Transverse colon (tissue), 4 donors: ENCODE results near the gene ZNF576. TPM values are rescaled to one million over a fixed set of nuclear protein-coding genes. Genes with fewer than 3 reads are reported as not detected.
A peak's percentile ranks its signal among the peaks of the same experiment; 100 is the strongest.

Experiments
- DNase-seq: peaks from one replicate; pipeline ENCODE4 v3.0.0-alpha.2; 2019
- H3K27ac ChIP-seq, 4 donors: fragments of 200-600 bp; sonication (generic); 2 replicates each; pipeline ENCODE4 v1.5.1; 2016 to 2018; ENCODE audit warnings: inconsistent platforms in 4 of 4
- H3K27me3 ChIP-seq: fragments of 200-600 bp; sonication (generic); 2 replicates; pipeline ENCODE4 v1.5.1; 2017; ENCODE audit warnings: inconsistent platforms
- H3K36me3 ChIP-seq, 4 donors: fragments of 200-600 bp; sonication (generic); 2 replicates each; pipeline ENCODE4 v1.5.1; 2017 to 2019; ENCODE audit warnings: inconsistent platforms in 4 of 4
- H3K4me1 ChIP-seq, 4 donors: fragments of 200-600 bp; sonication (generic); 2 replicates each; pipeline ENCODE4 v1.5.1; 2017 to 2020; ENCODE audit warnings: inconsistent platforms in 4 of 4
- H3K4me3 ChIP-seq, 4 donors: fragments of 200-600 bp; sonication (generic); 1 replicate in 1 of 4; 2 replicates in 3 of 4; pipeline versions ENCODE4 v1.5.1 to v1.6.1; 2017 to 2019; ENCODE audit warnings: inconsistent platforms in 4 of 4
- H3K9me3 ChIP-seq, 2 donors: fragments of 200-600 bp; sonication (generic); 2 replicates each; pipeline ENCODE4 v1.5.1; 2017 to 2019; ENCODE audit warnings: inconsistent platforms in 2 of 2
- CTCF ChIP-seq, 5 experiments: fragments of 200-600 bp in 3 of 5; fragments of 450-650 bp in 2 of 5; sonication (generic) in 3 of 5; IDR thresholded peaks; 1 replicate in 2 of 5; 2 replicates in 3 of 5; pipeline ENCODE4 v1.5.1; 2016 to 2017; ENCODE audit warnings: antibody characterized with exemption in 5 of 5, inconsistent platforms in 3 of 5, mild to moderate bottlenecking in 2 of 5, moderate library complexity in 1 of 5
- EP300 ChIP-seq: sonication (generic); formaldehyde crosslinking; IDR thresholded peaks from one replicate; pipeline ENCODE4 v1.6.1; 2017; ENCODE audit warnings: antibody characterized with exemption, low read depth
- POLR2A ChIP-seq: fragments of 450-650 bp; IDR thresholded peaks from one replicate; pipeline ENCODE4 v1.6.1; 2016; ENCODE audit warnings: antibody characterized with exemption, mild to moderate bottlenecking, moderate library complexity
- POLR2AphosphoS5 ChIP-seq, 3 donors: sonication (generic); formaldehyde crosslinking; IDR thresholded peaks; one replicate each; pipeline ENCODE4 v1.6.1; 2016; ENCODE audit warnings: antibody characterized with exemption in 3 of 3
- WGBS, 2 donors: methylation state at CpG; one replicate each; pipeline ENCODE4 v1.1.5; 2018; ENCODE audit warnings: low coverage in 1 of 2; 5-methylcytosine and 5-hydroxymethylcytosine counted together
- in situ Hi-C, 4 donors: fragments of 200-750 bp; cut with MboI; loops; one replicate each; pipeline versions ENCODE4 v1.15.0 to v1.15.1; 2017; ENCODE audit warnings: low sequenced_read_pairs in 3 of 4, low pct_ligation_motif_present in 1 of 4, low pct_unique_long_range_greater_than_20kb in 1 of 4
- intact Hi-C: fragments of 100-400 bp; cut with DNase I; formaldehyde crosslinking; loops from one replicate; pipeline ENCODE4 v1.15.1; 2023; ENCODE audit warnings: low total_unique reads
- total RNA-seq, 4 donors: library from RNA; depleted of rRNA; stranded (reverse); fragments of >200 nt; gene quantifications; one replicate each; pipeline ENCODE4 v1.1.0, GENCODE V29; 2016

Gene ZNF576
- total RNA-seq, 4 donors from 2014 or later = 3.7 to 11.9 (median 9.8) TPM

GRCh38 chr19:43575156-43575950 is 21.0 kb upstream of the ZNF576 start, which contains the start of the genes PINLYP and XRCC1:
PINLYP (plus strand) TSS chr19:43575801; CDS start chr19:43577192, 1,391 bp downstream.
XRCC1 (minus strand) TSS chr19:43575527; CDS start chr19:43575458, 69 bp downstream.
- Histone ChIP-seq H3K9me3 (no peaks in the 10 kb centered on the region), H3K4me3 (peak within 1 kb of the TSS; percentile 72 to 99 (median 88)), H3K4me1 (peaks cover 5 to 27% (median 12%) of the 10 kb centered on the region in 4 donors), H3K27me3 (no peaks in the 10 kb centered on the region), H3K27ac (peak within 1 kb of the TSS; percentile 81 to 94 (median 92)), H3K36me3 (no peaks in the 10 kb centered on the region)
- 0 to 1% methylated on average over 5 to 30 of the region's 51 CpGs for WGBS, 2 donors
- intact Hi-C loops (no loop called here), in situ Hi-C loops (no loop called here)
- DNase-seq = peak; percentile 98
- TF ChIP-seq EP300 (no peak), POLR2AphosphoS5 (IDR thresholded peaks at IDR 0.05) (peak; percentile 55 to 68 (median 56)), CTCF (IDR thresholded peaks at IDR 0.05) (no peak), POLR2A (peak; percentile 48)

GRCh38 chr19:43575955-43576878 is 20.2 kb upstream of the ZNF576 start:
- in situ Hi-C loops = no loop called here
- H3K27me3 ChIP-seq = no peaks in the 10 kb centered on the region
- TF ChIP-seq CTCF (IDR thresholded peaks at IDR 0.05) = no peak
- TF ChIP-seq EP300 = no peak
- TF ChIP-seq POLR2A = no peak
- TF ChIP-seq POLR2AphosphoS5 (IDR thresholded peaks at IDR 0.05) = no peak
- peaks cover 5 to 33% (median 14%) of the 10 kb centered on the region in 4 donors for H3K4me1 ChIP-seq
- H3K9me3 ChIP-seq = no peaks in the 10 kb centered on the region
- no peak for DNase-seq
- WGBS, 2 donors = 72 to 85% methylated on average over 19 to 37 of the region's 37 CpGs
- H3K36me3 ChIP-seq = no peaks in the 10 kb centered on the region
- intact Hi-C loops = no loop called here
- H3K27ac ChIP-seq = peak overlapping the region; percentile 74 to 94 (median 86)
- H3K4me3 ChIP-seq = peak overlapping the region in 3 of 4 donors; percentile 19 to 99 (median 72)

GRCh38 chr19:43578787-43579186 is 17.6 kb upstream of the ZNF576 start:
- intact Hi-C loops (no loop called here), in situ Hi-C loops (no loop called here)
- 76 to 91% methylated on average over 3 of the region's 3 CpGs for WGBS, 2 donors
- Histone ChIP-seq H3K27ac (no peak overlapping the region), H3K36me3 (no peaks in the 10 kb centered on the region), H3K4me3 (no peak overlapping the region), H3K27me3 (no peaks in the 10 kb centered on the region), H3K4me1 (peaks cover 5 to 30% (median 15%) of the 10 kb centered on the region in 4 donors), H3K9me3 (no peaks in the 10 kb centered on the region)
- DNase-seq = no peak
- TF ChIP-seq EP300 = no peak
- no peak for TF ChIP-seq POLR2AphosphoS5 (IDR thresholded peaks at IDR 0.05)
- no peak for TF ChIP-seq POLR2A
- TF ChIP-seq CTCF (IDR thresholded peaks at IDR 0.05) = no peak

- Histone ChIP-seq H3K4me3 (no peak overlapping the region), H3K36me3 (no peaks in the 10 kb centered on the region), H3K27ac (peak overlapping the region in 3 of 4 donors; percentile 50 to 84 (median 82)), H3K27me3 (no peaks in the 10 kb centered on the region), H3K4me1 (peaks cover 0 to 11% (median 3%) of the 10 kb centered on the region in 4 donors), H3K9me3 (no peaks in the 10 kb centered on the region)
- 75% methylated on average over 7 of the region's 7 CpGs; no CpG with 5 or more reads in 1 of the 2 donors for WGBS, 2 donors
- DNase-seq = no peak
- intact Hi-C loops = no loop called here
- in situ Hi-C loops = no loop called here
- TF ChIP-seq POLR2A (no peak), CTCF (IDR thresholded peaks at IDR 0.05) (no peak), POLR2AphosphoS5 (IDR thresholded peaks at IDR 0.05) (no peak), EP300 (no peak)
Measured at GRCh38 chr19:43581467-43581866, 14.9 kb upstream of the ZNF576 start.
